SW 1271 (cell line): ENCODE data around the gene C10orf105.

Experiments
- DNase-seq, 2 experiments: peaks; one replicate each; lab custom pipeline; 2025; lab: John Stamatoyannopoulos, UW

The C10orf105 gene

GRCh38 chr10:71751515-71752224, 32.1 kb upstream of the C10orf105 start:
- DNase-seq = no peak

GRCh38 chr10:71750986-71751385, 31.4 kb upstream of the C10orf105 start:
- no peak for DNase-seq

- no peak for DNase-seq
Measured at GRCh38 chr10:71750124-71750841, 30.7 kb upstream of the C10orf105 start.

- DNase-seq = no peak
Measured at GRCh38 chr10:71749396-71749795, 29.8 kb upstream of the C10orf105 start.

GRCh38 chr10:71748671-71749191, 29.2 kb upstream of the C10orf105 start:
- DNase-seq = no peak

GRCh38 chr10:71747551-71748523, 28.3 kb upstream of the C10orf105 start:
- no peak for DNase-seq

- no peak for DNase-seq
Measured at GRCh38 chr10:71747039-71747531, 27.5 kb upstream of the C10orf105 start.

- DNase-seq = no peak
Measured at GRCh38 chr10:71746344-71747037, 26.9 kb upstream of the C10orf105 start.

GRCh38 chr10:71745664-71746250, 26.2 kb upstream of the C10orf105 start:
- DNase-seq = no peak

- DNase-seq = no peak
Measured at GRCh38 chr10:71744897-71745663, 25.5 kb upstream of the C10orf105 start.

GRCh38 chr10:71743866-71744265, 24.3 kb upstream of the C10orf105 start:
- DNase-seq = no peak

- DNase-seq = no peak
Measured at GRCh38 chr10:71743089-71743838, 23.7 kb upstream of the C10orf105 start.

GRCh38 chr10:71742301-71743088, 22.9 kb upstream of the C10orf105 start:
- no peak for DNase-seq

GRCh38 chr10:71741671-71742070, 22.1 kb upstream of the C10orf105 start:
- no peak for DNase-seq

GRCh38 chr10:71741029-71741428, 21.5 kb upstream of the C10orf105 start:
- DNase-seq = no peak

- no peak for DNase-seq
Measured at GRCh38 chr10:71740069-71740653, 20.6 kb upstream of the C10orf105 start.

GRCh38 chr10:71739358-71739900, 19.9 kb upstream of the C10orf105 start:
- DNase-seq = no peak

GRCh38 chr10:71737834-71738197, 18.2 kb upstream of the C10orf105 start:
- no peak for DNase-seq
